Endothelial cell of umbilical vein (primary cell): ENCODE measurements around the gene USP47.

Experiments
- CTCF ChIP-seq, 2 donors: IDR thresholded peaks; 1 replicate in 1 of 2; 2 replicates in 1 of 2; pipeline ENCODE4 v1.5.1; 2011; ENCODE audit warnings: low read length in 2 of 2, mild to moderate bottlenecking in 2 of 2, moderate library complexity in 2 of 2, control low read depth in 1 of 2, inconsistent platforms in 1 of 2, low read depth in 1 of 2; ENCODE audit not compliant: insufficient read depth in 1 of 2; ENCODE audit errors: extremely low read depth in 1 of 2
- EZH2 ChIP-seq: IDR thresholded peaks from 2 replicates; pipeline ENCODE4 v1.6.1; 2012; ENCODE audit warnings: borderline replicate concordance, low read depth, mild to moderate bottlenecking, moderate library complexity, low read length, inconsistent platforms; ENCODE audit not compliant: severe bottlenecking
- FOS ChIP-seq: IDR thresholded peaks from 2 replicates; pipeline ENCODE4 v1.6.1; 2011; ENCODE audit warnings: mild to moderate bottlenecking, low read length, moderate library complexity, borderline replicate concordance; ENCODE audit not compliant: insufficient read depth
- GATA2 ChIP-seq: IDR thresholded peaks from 2 replicates; pipeline ENCODE4 v1.7.0; 2011; ENCODE audit warnings: low read depth, mild to moderate bottlenecking, moderate library complexity, mixed read lengths, low read length; ENCODE audit not compliant: insufficient read length, insufficient read depth
- JUN ChIP-seq: IDR thresholded peaks from 2 replicates; pipeline ENCODE4 v1.6.1; 2011; ENCODE audit warnings: borderline replicate concordance, low read depth; ENCODE audit not compliant: insufficient read length, insufficient read depth
- MAX ChIP-seq: IDR thresholded peaks from 2 replicates; pipeline ENCODE4 v1.6.1; 2011; ENCODE audit not compliant: insufficient read depth, insufficient read length
- MYC ChIP-seq: IDR thresholded peaks from one replicate; pipeline ENCODE4 v1.6.1; 2011; ENCODE audit warnings: mild to moderate bottlenecking, low read depth, low read length
- POLR2A ChIP-seq: IDR thresholded peaks from 2 replicates; pipeline ENCODE4 v1.6.1; 2012; ENCODE audit warnings: low read depth, mild to moderate bottlenecking, control low read depth, low read length
- POLR2AphosphoS5 ChIP-seq: IDR thresholded peaks from 2 replicates; pipeline ENCODE4 v1.6.1; 2012; ENCODE audit warnings: low read depth, mild to moderate bottlenecking, control low read depth, low read length, moderate library complexity; ENCODE audit not compliant: insufficient read depth

- TF ChIP-seq CTCF (IDR thresholded peaks at IDR 0.05; ENCODE audit: extremely low read depth in 1 of 2, insufficient read depth in 1 of 2, low read depth in 1 of 2, low read length in 2 of 2) (no peak), EZH2 (no peak), POLR2AphosphoS5 (no peak), JUN (no peak), POLR2A (no peak), MYC (no peak), MAX (no peak), FOS (no peak), GATA2 (no peak)
Measured at GRCh38 chr11:11984563-11984962, 142.8 kb downstream of the USP47 start.
